Measurements from ENCODE around the gene CCDC12. TPM values are rescaled to one million over a fixed set of nuclear protein-coding genes. Genes with fewer than 3 reads are reported as not detected.
A peak's percentile ranks its signal among the peaks of the same experiment; 100 is the strongest.

The CCDC12 gene
- total and polyA plus RNA-seq, 2 donors (not counting 1 experiment from before 2014, with no cell fraction given) = 84.0 to 97.3 TPM

- Mint-ChIP-seq H3K4me3 (peak within 1 kb of the TSS; percentile 92), H3K9me3 (ENCODE audit: insufficient read depth) (no peaks in the 10 kb centered on the region), H3K27ac (peak within 1 kb of the TSS; percentile 91), H3K4me1 (peaks cover 60% of the 10 kb centered on the region), H3K27me3 (no peaks in the 10 kb centered on the region)
- peak; percentile 96 for DNase-seq
- H4K20me1 ChIP-seq (ENCODE audit: control insufficient read depth, insufficient read depth, low read length, poor library complexity, severe bottlenecking) = peaks cover 21% of the 10 kb centered on the region
- H3K36me3 ChIP-seq (replicated peaks in 1 of 2; ENCODE audit: control extremely low read depth in 1 of 2, control insufficient read depth in 1 of 2, extremely low read depth in 1 of 2, insufficient read depth in 2 of 2, low read length in 1 of 2) = no peaks in the 10 kb centered on the region
- H3K9ac ChIP-seq (ENCODE audit: low read length) = peak within 1 kb of the TSS; percentile 80
- CTCF ChIA-PET = interaction anchor here (0.7 to 3.4 kb wide), 10 partner anchors 12 to 56 kb away, joined by 3 to 21 read pairs (median 4); no protein-coding TSS in a partner anchor
- peak within 1 kb of the TSS; percentile 75 to 88 for H3K27ac ChIP-seq (ENCODE audit: low read length in 2 of 2)
- H3K4me3 ChIP-seq (ENCODE audit: control extremely low read depth in 1 of 5, extremely low read depth in 1 of 5, insufficient read depth in 1 of 5, low read depth in 2 of 5, low read length in 4 of 5) = peak within 1 kb of the TSS; percentile 67 to 88 (median 84)
- peaks cover 84% of the 10 kb centered on the region for H3K79me2 ChIP-seq (ENCODE audit: control insufficient read depth, insufficient read depth, low read length)
- no peaks in the 10 kb centered on the region for H3K9me3 ChIP-seq (ENCODE audit: control extremely low read depth in 1 of 3, control insufficient read depth in 2 of 3, insufficient read depth in 1 of 3, low read length in 2 of 3)
- WGBS (ENCODE audit: insufficient coverage) = under 1% methylated on average over 66 of the region's 73 CpGs
- peak within 1 kb of the TSS; percentile 90 for H3K4me2 ChIP-seq (replicated peaks; ENCODE audit: low read depth, low read length, poor library complexity, severe bottlenecking)
- H2AFZ ChIP-seq (ENCODE audit: insufficient read depth, low read depth, low read length, poor library complexity, severe bottlenecking) = peak within 1 kb of the TSS; percentile 91
- peak; percentile 74 for ATAC-seq (ENCODE audit: low read depth)
- H3K27me3 ChIP-seq (replicated peaks in 1 of 4; ENCODE audit: control extremely low read depth in 1 of 4, control insufficient read depth in 3 of 4, insufficient read depth in 4 of 4, low read length in 3 of 4) = no peaks in the 10 kb centered on the region
- intact Hi-C loops (cut with micrococcal nuclease) = loop anchor here (1.0 to 5.0 kb wide), 6 partner anchors 8 to 803 kb away; partner anchors contain the start of genes SETD2 and SMARCC1
- TF ChIP-seq EZH2 (IDR thresholded peaks at IDR 0.05; ENCODE audit: borderline replicate concordance, insufficient read depth, low read depth, low read length, poor library complexity, severe bottlenecking) (no peak), CTCF (IDR thresholded peaks at IDR 0.05) (no peak)
- POLR2A ChIA-PET = interaction anchor here (0.9 to 2.2 kb wide), 9 partner anchors 8 to 62 kb away, joined by 3 to 15 read pairs (median 4); no protein-coding TSS in a partner anchor
- H3K4me1 ChIP-seq (ENCODE audit: control insufficient read depth in 2 of 2, insufficient read depth in 2 of 2, low read length in 2 of 2) = peaks cover 47 to 71% of the 10 kb centered on the region in 2 donors
Observed at GRCh38 chr3:46978985-46979944, 2.7 kb upstream of the CCDC12 start, which contains the start of gene NBEAL2. TSS of gene NBEAL2 (plus strand) at chr3:46979666. CDS start at chr3:46979862, 196 bp downstream.

Data from B cell (primary cell).